Measurements from ENCODE around the gene KRR1. TPM values are rescaled to one million over a fixed set of nuclear protein-coding genes. Genes with fewer than 3 reads are reported as not detected.
"Not testable (repeated sequence)": the region's sequence is repeated elsewhere in the genome, so short reads cannot be mapped to it uniquely, and the experiment has no call there.

The KRR1 gene
- total RNA-seq, 2 experiments from 2014 or later, result 144 to 148 TPM

DNA sequence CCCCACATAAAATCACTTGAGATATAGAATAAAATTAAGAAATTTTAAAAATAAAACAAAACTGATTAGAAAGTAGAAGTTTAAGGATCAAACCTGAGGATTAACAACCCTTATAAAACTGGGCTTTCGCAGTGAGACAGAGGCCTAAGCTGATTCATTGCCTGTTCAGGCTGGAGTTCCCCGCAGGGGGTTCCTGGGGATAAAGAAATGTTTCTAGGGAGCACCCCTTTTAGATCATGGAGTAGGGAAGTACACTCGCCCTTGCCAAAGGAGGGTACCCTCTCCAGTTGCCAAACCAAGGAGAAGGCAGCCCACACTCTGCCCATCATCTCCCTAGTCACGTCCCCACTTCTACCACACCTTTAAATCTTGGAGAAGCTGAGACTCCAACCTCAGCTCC lies 24.1 kb downstream of the KRR1 start:
- Histone ChIP-seq H3K9me3 (ENCODE audit: control insufficient read depth in 1 of 2, insufficient read depth in 1 of 2, low read length in 2 of 2) (no peaks in the 10 kb centered on the region), H3K4me1 (ENCODE audit: insufficient read depth, low read length) (peaks cover 36% of the 10 kb centered on the region), H3K4me3 (ENCODE audit: low read length) (no peak overlapping the region), H3K27me3 (ENCODE audit: control insufficient read depth in 1 of 2, insufficient read depth in 2 of 2, low read length in 2 of 2) (no peaks in the 10 kb centered on the region), H3K36me3 (ENCODE audit: insufficient read depth, low read length) (peaks cover 64% of the 10 kb centered on the region), H3K27ac (ENCODE audit: low read depth in 1 of 2, low read length in 2 of 2) (no peak overlapping the region)
- ATAC-seq (ENCODE audit: poor library complexity) (no peak), DNase-seq (no peak)
- peaks cover 64% of the 10 kb centered on the region for H3K36me3 Mint-ChIP-seq (ENCODE audit: low read depth)
- no peak overlapping the region for H3K4me3 Mint-ChIP-seq
- H3K9me3 Mint-ChIP-seq, result no peaks in the 10 kb centered on the region
- intact Hi-C loops (cut with DNase I, micrococcal nuclease), result loop anchor here in 1 of 2 experiments (5.0 kb wide), 2 partner anchors 50 to 155 kb away; partner anchors contain the start of genes CAPS2 and GLIPR1L1
- H3K27me3 Mint-ChIP-seq, result no peaks in the 10 kb centered on the region
- H3K4me1 Mint-ChIP-seq (ENCODE audit: low read depth), result peaks cover 58% of the 10 kb centered on the region
- ChIA-PET CTCF (no interaction called here), POLR2A (no interaction called here)
- no peak overlapping the region for H3K27ac Mint-ChIP-seq
- no peak for TF ChIP-seq CTCF (IDR thresholded peaks at IDR 0.05)

GRCh38 chr12:75484450-75484849 lies 27.0 kb downstream of the KRR1 start:
- peaks cover 44% of the 10 kb centered on the region for H3K4me1 ChIP-seq (ENCODE audit: insufficient read depth, low read length)

DNA sequence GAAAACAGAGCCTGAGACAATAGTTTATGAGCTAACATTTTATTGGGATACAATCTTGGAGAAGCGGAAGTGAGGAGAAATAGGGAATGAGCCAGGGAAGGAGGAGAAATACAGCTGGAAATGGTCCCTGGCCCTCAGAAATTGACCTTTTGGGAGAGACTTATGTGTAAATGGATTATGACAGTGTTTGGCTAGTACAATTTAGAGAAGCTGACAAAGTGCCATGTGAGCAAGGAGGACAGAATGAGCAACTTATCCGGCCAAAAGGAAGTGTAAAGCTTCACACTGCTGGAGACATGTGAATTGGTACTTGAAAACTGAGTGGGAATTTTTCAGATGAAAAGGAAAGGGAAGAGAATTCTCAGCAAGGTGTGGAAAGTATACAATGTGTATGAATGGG lies 28.0 kb downstream of the KRR1 start:
- peaks cover 28% of the 10 kb centered on the region for H3K36me3 ChIP-seq (ENCODE audit: insufficient read depth, low read length)
- CTCF ChIA-PET, result interaction anchor here (0.7 to 3.4 kb wide), 10 partner anchors 15 to 554 kb away, joined by 3 to 18 read pairs (median 5); partner anchors contain the start of genes GLIPR1L1, GLIPR1L2 and KRR1
- peak overlapping the region; percentile 95 for H3K27ac Mint-ChIP-seq
- no peak for TF ChIP-seq CTCF (IDR thresholded peaks at IDR 0.05)
- H3K9me3 ChIP-seq (ENCODE audit: control insufficient read depth in 1 of 2, insufficient read depth in 1 of 2, low read length in 2 of 2), result no peaks in the 10 kb centered on the region
- ATAC-seq (ENCODE audit: poor library complexity), result no peak
- intact Hi-C loops (cut with DNase I, micrococcal nuclease), result loop anchor here (2.0 to 5.0 kb wide), 6 partner anchors 25 to 554 kb away; partner anchors contain the start of genes CAPS2 (in 1 of the 2), GLIPR1L1 (in 1 of the 2) and GLIPR1L2 (in 1 of the 2)
- peaks cover 50% of the 10 kb centered on the region for H3K4me1 ChIP-seq (ENCODE audit: insufficient read depth, low read length)
- peaks cover 57% of the 10 kb centered on the region for H3K36me3 Mint-ChIP-seq (ENCODE audit: low read depth)
- peaks cover 79% of the 10 kb centered on the region for H3K4me1 Mint-ChIP-seq (ENCODE audit: low read depth)
- no peaks in the 10 kb centered on the region for H3K9me3 Mint-ChIP-seq
- H3K27ac ChIP-seq (ENCODE audit: low read depth in 1 of 2, low read length in 2 of 2), result peak overlapping the region in 1 of 2 donors; percentile 77
- H3K4me3 ChIP-seq (ENCODE audit: low read length), result peak overlapping the region; percentile 65
- POLR2A ChIA-PET, result interaction anchor here (0.7 to 4.1 kb wide), 7 partner anchors 23 to 149 kb away, joined by 3 to 26 read pairs (median 3); partner anchors contain the start of genes GLIPR1L1, GLIPR1L2 and KRR1
- peak in 1 of 14 experiments; percentile 23 for DNase-seq
- no peaks in the 10 kb centered on the region for H3K27me3 Mint-ChIP-seq
- no peaks in the 10 kb centered on the region for H3K27me3 ChIP-seq (ENCODE audit: control insufficient read depth in 1 of 2, insufficient read depth in 2 of 2, low read length in 2 of 2)
- peak overlapping the region; percentile 95 for H3K4me3 Mint-ChIP-seq

More at GRCh38 chr12:75484450-75484849, 27.0 kb downstream of the KRR1 start:
- Mint-ChIP-seq H3K4me1 (ENCODE audit: low read depth) (peaks cover 79% of the 10 kb centered on the region), H3K27ac (peak overlapping the region; percentile 95), H3K4me3 (peak overlapping the region; percentile 95), H3K36me3 (ENCODE audit: low read depth) (peaks cover 64% of the 10 kb centered on the region)
- not testable (repeated sequence) for H3K27me3 Mint-ChIP-seq; DNase-seq; ATAC-seq (ENCODE audit: poor library complexity); H3K9me3 ChIP-seq (ENCODE audit: control insufficient read depth in 1 of 2, insufficient read depth in 1 of 2, low read length in 2 of 2); H3K27me3 ChIP-seq (ENCODE audit: control insufficient read depth in 1 of 2, insufficient read depth in 2 of 2, low read length in 2 of 2); H3K4me3 ChIP-seq (ENCODE audit: low read length); H3K27ac ChIP-seq (ENCODE audit: low read depth in 1 of 2, low read length in 2 of 2); H3K9me3 Mint-ChIP-seq
- ChIA-PET POLR2A (interaction anchor here (0.7 to 4.1 kb wide), 6 partner anchors 20 to 973 kb away, joined by 3 to 26 read pairs (median 8); partner anchors contain the start of genes GLIPR1L1, GLIPR1L2 and KRR1), CTCF (interaction anchor here (1.2 to 3.4 kb wide), 14 partner anchors 12 to 553 kb away, joined by 3 to 18 read pairs (median 7); partner anchors contain the start of genes GLIPR1L1, GLIPR1L2 and KRR1)
- peaks cover 36% of the 10 kb centered on the region for H3K36me3 ChIP-seq (ENCODE audit: insufficient read depth, low read length)
- intact Hi-C loops (cut with DNase I, micrococcal nuclease), result loop anchor here (5.0 kb wide), 5 partner anchors 47 to 553 kb away; partner anchors contain the start of genes CAPS2 (in 1 of the 2), GLIPR1L1 (in 1 of the 2) and GLIPR1L2 (in 1 of the 2)
